Body of pancreas (tissue), 4 donors: Measurements from ENCODE around the gene GLRA3.

Experiments used
- POLR2A ChIP-seq, 3 donors: fragments of 450-650 bp; IDR thresholded peaks; one replicate each; pipeline ENCODE4 v1.6.1; 2016; ENCODE audit warnings: antibody characterized with exemption in 3 of 3, mild to moderate bottlenecking in 2 of 3
- TF ChIP-seq, protein P1 (sequence below), 7 experiments: fragments of 450-650 bp in 4 of 7; fragments of 200-600 bp in 3 of 7; sonication (generic) in 3 of 7; IDR thresholded peaks; one replicate each; pipeline ENCODE4 v1.5.1; 2016 to 2019; ENCODE audit warnings: antibody characterized with exemption in 7 of 7

DNA sequence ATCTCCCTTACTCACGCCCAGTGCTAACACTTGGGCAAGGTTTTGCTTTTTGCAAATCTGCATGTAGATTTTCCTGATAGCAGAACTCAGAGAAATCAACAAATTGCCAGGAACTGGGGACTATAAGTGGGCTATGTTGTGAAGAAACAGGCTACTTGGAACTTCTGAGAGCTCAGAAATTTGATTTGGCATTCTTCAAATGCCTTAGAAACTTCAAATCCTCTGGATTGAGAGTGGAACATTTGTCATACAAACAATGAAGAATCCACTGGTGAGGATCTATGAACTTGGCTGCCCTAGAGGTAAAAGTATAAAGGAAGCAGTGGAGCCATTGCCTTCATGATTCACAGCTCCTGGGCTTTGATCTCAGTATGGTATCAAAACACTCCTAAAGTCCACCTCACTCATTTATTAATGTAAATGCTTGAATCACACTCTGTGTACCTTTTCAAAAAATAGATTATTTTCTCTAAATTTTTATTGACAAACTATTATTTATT is 126.0 kb downstream of the GLRA3 start:
- TF ChIP-seq, protein P1, sequence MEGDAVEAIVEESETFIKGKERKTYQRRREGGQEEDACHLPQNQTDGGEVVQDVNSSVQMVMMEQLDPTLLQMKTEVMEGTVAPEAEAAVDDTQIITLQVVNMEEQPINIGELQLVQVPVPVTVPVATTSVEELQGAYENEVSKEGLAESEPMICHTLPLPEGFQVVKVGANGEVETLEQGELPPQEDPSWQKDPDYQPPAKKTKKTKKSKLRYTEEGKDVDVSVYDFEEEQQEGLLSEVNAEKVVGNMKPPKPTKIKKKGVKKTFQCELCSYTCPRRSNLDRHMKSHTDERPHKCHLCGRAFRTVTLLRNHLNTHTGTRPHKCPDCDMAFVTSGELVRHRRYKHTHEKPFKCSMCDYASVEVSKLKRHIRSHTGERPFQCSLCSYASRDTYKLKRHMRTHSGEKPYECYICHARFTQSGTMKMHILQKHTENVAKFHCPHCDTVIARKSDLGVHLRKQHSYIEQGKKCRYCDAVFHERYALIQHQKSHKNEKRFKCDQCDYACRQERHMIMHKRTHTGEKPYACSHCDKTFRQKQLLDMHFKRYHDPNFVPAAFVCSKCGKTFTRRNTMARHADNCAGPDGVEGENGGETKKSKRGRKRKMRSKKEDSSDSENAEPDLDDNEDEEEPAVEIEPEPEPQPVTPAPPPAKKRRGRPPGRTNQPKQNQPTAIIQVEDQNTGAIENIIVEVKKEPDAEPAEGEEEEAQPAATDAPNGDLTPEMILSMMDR (IDR thresholded peaks at IDR 0.05): no peak
- TF ChIP-seq POLR2A (IDR thresholded peaks at IDR 0.05): no peak
